ENCODE data around the gene CLRN3.

The CLRN3 gene

DNA sequence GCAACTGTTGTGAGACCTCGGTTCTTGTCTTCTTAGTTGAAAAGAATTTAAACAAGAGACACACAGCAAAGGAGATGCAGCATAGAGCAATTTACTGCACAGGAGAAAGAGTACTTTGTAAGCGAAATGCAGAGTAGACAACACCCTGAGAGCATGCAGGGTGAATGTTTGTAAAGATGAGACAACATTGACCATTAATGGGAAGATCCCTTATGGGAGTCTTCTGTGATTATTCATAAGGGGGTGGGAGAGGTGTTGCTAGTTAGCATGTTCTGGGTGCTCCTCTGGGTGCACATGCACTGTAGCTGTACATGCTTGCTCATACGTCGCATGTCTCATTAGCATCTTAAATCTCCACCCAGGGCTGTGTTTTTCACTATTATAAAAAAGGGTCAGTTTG lies 62.3 kb downstream of the CLRN3 start:
- TF ChIP-seq, protein P1, sequence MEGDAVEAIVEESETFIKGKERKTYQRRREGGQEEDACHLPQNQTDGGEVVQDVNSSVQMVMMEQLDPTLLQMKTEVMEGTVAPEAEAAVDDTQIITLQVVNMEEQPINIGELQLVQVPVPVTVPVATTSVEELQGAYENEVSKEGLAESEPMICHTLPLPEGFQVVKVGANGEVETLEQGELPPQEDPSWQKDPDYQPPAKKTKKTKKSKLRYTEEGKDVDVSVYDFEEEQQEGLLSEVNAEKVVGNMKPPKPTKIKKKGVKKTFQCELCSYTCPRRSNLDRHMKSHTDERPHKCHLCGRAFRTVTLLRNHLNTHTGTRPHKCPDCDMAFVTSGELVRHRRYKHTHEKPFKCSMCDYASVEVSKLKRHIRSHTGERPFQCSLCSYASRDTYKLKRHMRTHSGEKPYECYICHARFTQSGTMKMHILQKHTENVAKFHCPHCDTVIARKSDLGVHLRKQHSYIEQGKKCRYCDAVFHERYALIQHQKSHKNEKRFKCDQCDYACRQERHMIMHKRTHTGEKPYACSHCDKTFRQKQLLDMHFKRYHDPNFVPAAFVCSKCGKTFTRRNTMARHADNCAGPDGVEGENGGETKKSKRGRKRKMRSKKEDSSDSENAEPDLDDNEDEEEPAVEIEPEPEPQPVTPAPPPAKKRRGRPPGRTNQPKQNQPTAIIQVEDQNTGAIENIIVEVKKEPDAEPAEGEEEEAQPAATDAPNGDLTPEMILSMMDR (conservative IDR thresholded peaks at IDR 0.05; ENCODE audit: low read length), result no peak
- TF ChIP-seq EZH2phosphoT487 (IDR thresholded peaks at IDR 0.05; ENCODE audit: borderline replicate concordance), result no peak
- no peaks in the 10 kb centered on the region for H3K27me3 ChIP-seq (ENCODE audit: insufficient read depth, low read length, poor library complexity, severe bottlenecking)
- no peak overlapping the region for H3K4me2 ChIP-seq (ENCODE audit: low read depth, low read length, poor library complexity, severe bottlenecking)
- no peaks in the 10 kb centered on the region for H3K36me3 ChIP-seq (ENCODE audit: insufficient read depth, low read length)
- H3K79me2 ChIP-seq (ENCODE audit: insufficient read depth, low read length), result no peaks in the 10 kb centered on the region
- H3K9me3 ChIP-seq (ENCODE audit: insufficient read depth, low read depth, low read length), result no peaks in the 10 kb centered on the region; the same call in 1 of the 2 replicates
- H3K9ac ChIP-seq (ENCODE audit: low read depth, low read length, poor library complexity, severe bottlenecking), result no peak overlapping the region
- no peaks in the 10 kb centered on the region for H3F3A ChIP-seq (ENCODE audit: low read depth)
- no peaks in the 10 kb centered on the region for H3K9me2 ChIP-seq (replicated peaks; ENCODE audit: low read depth, low read length)
- H3K4me3 ChIP-seq (ENCODE audit: low read length, poor library complexity, severe bottlenecking), result no peak overlapping the region
- H3K4me1 ChIP-seq (ENCODE audit: insufficient read depth, low read length, poor library complexity, severe bottlenecking), result no peaks in the 10 kb centered on the region
- no peaks in the 10 kb centered on the region for H4K20me1 ChIP-seq (ENCODE audit: insufficient read depth, low read length, poor library complexity, severe bottlenecking)
- H2AFZ ChIP-seq (ENCODE audit: low read length), result no peak overlapping the region

Data from Loucy (cell line).